GM19099 (cell line): ENCODE measurements around the gene STEAP3.

Source experiments
- POLR2A ChIP-seq: IDR thresholded peaks from 3 replicates; pipeline ENCODE4 v1.6.1; 2011; ENCODE audit warnings: low read depth; ENCODE audit not compliant: insufficient read length; ENCODE audit errors: extremely low read depth

The STEAP3 gene

DNA sequence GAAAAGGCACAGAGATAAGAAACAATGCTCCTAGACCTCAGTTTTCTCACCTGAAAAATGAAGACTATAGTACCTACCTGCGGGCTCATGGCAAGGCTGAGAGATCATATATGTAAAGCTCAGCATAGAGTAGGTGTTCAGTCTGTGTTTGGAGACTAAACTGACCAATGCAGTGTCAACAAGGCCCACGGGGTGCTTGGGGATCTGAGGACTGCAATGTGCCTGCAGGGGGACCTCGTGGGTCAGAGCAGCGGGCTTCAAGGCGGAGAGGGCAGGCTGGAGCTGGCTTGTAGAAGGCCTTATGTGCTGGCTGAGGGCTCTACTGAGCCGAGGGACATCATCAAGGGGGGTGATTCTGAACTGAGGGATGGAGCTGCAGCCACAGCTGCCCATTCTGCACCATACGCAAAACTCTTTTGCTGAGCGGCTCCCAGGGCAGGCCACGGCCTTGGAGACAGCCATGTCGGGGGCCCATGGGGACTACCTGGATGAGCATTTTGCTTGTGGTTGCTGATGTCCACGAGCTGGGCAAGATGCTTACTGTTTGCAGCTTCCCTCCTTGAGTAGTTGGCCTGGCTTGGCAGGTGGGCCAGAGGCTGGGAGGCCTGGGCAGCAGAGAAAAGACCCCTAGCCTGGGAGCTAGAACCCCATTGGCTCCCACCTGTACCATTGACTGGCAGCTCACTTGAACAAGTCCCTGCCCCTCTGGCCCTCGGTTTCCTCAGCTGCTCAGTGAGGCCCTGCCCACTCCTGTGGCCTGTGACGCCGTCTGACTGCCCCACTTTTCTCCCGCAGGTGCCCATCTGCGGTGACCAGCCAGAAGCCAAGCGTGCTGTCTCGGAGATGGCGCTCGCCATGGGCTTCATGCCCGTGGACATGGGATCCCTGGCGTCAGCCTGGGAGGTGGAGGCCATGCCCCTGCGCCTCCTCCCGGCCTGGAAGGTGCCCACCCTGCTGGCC, 23.5 kb downstream of the STEAP3 start:
- no peak for TF ChIP-seq POLR2A

DNA sequence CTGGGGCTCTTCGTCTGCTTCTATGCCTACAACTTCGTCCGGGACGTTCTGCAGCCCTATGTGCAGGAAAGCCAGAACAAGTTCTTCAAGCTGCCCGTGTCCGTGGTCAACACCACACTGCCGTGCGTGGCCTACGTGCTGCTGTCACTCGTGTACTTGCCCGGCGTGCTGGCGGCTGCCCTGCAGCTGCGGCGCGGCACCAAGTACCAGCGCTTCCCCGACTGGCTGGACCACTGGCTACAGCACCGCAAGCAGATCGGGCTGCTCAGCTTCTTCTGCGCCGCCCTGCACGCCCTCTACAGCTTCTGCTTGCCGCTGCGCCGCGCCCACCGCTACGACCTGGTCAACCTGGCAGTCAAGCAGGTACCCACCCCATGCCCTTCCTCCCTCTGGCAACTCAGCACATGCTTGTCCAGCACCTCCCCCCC, 24.2 kb downstream of the STEAP3 start:
- TF ChIP-seq POLR2A: no peak

- no peak for TF ChIP-seq POLR2A
These were observed 24.7 kb downstream of the STEAP3 start for GRCh38 chr2:119248311-119248710.

DNA sequence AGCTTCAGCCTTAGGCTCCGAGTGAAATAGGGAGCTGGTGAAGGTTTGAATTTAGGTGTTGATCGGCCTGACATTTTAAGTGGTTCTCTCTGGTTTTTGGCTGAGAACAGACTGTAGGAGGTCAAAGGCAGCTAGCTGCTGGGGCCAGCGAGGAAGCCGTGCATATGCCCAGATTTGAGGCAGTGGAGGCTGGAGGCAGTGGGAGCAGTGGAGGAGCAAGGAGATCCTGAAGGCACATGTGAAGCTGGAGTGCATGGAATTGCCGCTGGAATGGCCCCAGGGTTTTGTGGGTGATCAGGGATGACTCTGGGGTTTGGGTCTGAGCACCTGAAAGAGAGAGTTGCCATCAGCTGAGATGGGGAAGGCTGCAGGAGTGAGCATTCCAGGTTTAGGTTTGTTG, 25.1 kb downstream of the STEAP3 start:
- TF ChIP-seq POLR2A: no peak

- TF ChIP-seq POLR2A: no peak
These were observed 25.7 kb downstream of the STEAP3 start for GRCh38 chr2:119249311-119249710.

GRCh38 chr2:119249855-119250717, 26.5 kb downstream of the STEAP3 start:
- TF ChIP-seq POLR2A: no peak

GRCh38 chr2:119250718-119251290, 27.2 kb downstream of the STEAP3 start:
- no peak for TF ChIP-seq POLR2A

GRCh38 chr2:119251652-119252051, 28.0 kb downstream of the STEAP3 start:
- TF ChIP-seq POLR2A: no peak

DNA sequence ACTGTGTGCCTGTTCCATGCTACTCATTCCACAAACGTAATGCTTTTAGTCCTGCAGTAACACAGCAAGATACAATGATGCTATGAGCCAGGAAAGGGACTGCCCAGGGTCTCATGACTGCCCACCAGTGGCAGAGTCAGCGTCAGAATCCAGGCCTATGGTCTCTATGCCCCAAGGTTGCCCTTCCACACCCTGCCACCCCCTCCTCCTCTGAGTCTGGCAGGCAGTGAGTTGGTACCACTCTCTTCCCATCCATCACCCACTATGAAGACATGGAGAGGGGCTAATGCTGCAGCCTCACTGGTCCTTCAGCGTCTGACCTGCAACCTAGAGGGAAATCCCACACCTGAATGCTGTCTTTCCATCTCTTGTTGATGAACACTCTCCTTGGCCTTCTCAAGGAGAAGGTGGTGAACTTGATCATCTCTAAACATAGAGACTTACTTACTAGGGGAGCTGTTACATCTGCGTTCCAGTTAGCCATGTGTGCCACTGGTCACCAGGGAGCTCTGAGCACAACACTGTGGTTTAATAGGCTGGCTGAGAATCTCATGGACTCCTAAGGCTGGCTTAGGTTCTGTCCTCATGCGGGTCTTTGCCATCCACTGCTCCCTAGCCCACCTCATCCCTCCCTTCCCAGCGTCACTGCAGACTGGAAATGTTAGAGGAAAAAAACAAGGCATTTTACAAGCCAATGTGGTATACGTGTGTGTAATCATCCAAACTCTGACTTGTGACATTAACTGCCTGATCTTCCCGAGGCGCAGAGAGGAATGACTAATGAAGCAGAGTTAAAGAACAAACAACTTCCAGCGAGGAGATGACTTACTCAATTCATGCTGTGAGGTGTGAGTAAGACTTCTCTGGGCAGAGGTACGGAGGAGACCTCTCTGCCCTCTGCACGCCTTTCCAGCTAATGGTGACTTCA, 28.8 kb downstream of the STEAP3 start:
- TF ChIP-seq POLR2A: no peak

GRCh38 chr2:119253114-119253702, 29.6 kb downstream of the STEAP3 start:
- TF ChIP-seq POLR2A: no peak

- no peak for TF ChIP-seq POLR2A
These were observed 30.3 kb downstream of the STEAP3 start for GRCh38 chr2:119253760-119254600.

DNA sequence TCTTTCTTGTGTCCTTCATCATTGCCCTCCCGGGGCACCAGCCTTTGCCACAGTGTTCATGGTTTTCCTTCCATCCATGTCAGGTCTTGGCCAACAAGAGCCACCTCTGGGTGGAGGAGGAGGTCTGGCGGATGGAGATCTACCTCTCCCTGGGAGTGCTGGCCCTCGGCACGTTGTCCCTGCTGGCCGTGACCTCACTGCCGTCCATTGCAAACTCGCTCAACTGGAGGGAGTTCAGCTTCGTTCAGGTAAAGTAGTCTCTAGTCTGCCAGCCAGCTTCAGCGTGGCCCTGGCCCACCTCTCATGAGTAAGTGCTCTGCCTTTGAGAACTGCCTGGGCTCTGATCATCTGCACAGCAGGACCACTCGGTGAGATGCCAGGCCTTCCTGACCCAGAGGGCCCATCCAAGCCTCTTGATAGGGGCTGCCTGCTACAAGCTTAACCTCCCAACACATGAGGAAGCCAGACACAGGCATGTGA, 31.0 kb downstream of the STEAP3 start:
- no peak for TF ChIP-seq POLR2A
